ENCODE measurements around the gene HTR1D.
"Not testable (repeated sequence)": the region's sequence is repeated elsewhere in the genome, so short reads cannot be mapped to it uniquely, and the experiment has no call there.

The HTR1D gene, protein sequence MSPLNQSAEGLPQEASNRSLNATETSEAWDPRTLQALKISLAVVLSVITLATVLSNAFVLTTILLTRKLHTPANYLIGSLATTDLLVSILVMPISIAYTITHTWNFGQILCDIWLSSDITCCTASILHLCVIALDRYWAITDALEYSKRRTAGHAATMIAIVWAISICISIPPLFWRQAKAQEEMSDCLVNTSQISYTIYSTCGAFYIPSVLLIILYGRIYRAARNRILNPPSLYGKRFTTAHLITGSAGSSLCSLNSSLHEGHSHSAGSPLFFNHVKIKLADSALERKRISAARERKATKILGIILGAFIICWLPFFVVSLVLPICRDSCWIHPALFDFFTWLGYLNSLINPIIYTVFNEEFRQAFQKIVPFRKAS

DNA sequence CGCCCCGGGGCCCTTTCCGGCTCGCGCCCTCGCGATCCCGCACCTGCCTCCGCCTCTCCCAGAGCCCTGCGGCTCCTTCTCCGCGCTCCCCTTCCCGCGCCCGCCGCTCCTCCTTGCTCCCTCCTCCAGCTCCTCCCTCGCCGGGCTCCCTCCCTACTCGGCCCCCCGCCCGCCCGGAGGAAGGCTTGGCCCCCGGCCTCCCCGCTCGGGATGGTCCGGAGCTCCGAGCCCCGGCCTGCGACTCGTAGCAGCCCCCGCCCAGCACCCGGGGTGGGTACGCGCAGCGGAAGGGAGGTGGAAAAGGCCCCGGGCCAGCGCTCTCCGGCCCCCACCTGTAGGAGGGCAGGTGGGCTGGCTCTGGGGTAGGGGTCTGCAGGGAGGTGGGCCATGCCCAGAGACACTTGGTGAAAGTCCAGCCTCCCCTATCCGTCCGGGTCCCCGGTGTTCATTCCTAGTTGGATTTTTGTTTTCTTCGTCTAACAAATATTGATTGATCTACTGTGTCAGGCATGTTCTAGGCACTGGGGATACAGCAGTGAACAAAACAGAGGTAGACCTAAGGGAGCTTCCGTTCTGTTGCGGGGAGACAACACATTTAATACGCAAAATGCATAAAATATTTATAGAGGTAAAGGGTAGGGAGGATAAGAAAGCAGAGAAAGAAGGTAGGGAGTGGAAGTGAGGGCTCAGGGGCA is at the start of gene HTR1D:
HTR1D (minus strand) TSS at position 82 of the 695 bp plus-strand sequence. CDS start 23,283 bp downstream, outside the sequence.
- DNase-seq (ENCODE audit: low read depth in 2 of 2) = no peak

- no peak for DNase-seq (ENCODE audit: low read depth in 2 of 2)
Observed at GRCh38 chr1:23263380-23263887, 46.1 kb upstream of the HTR1D start.

GRCh38 chr1:23258082-23258481 is 40.8 kb upstream of the HTR1D start:
- DNase-seq (ENCODE audit: low read depth in 2 of 2) = not testable (repeated sequence)

GRCh38 chr1:23257371-23257770 is 40.1 kb upstream of the HTR1D start:
- DNase-seq (ENCODE audit: low read depth in 2 of 2) = not testable (repeated sequence)

DNA sequence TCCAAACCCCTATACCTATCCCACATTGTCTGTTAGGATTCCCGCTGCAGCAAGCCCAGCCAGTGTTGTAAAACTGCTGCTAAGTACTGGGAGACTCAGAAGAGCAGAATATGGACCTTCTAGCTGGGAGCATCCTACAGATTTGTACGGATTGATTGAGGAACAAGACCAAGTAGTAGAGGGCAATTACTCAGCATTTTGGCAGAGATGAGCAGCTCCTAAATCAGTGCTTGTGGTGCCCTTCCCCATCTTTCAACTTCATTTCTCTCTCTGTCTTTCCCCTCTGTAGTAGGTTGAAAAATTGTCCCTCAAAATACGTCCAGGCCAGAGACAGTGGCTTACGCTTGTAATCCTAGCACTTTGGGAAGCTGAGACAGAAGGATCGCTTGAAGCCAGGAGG is 37.3 kb upstream of the HTR1D start:
- no peak for DNase-seq (ENCODE audit: low read depth in 2 of 2)

DNA sequence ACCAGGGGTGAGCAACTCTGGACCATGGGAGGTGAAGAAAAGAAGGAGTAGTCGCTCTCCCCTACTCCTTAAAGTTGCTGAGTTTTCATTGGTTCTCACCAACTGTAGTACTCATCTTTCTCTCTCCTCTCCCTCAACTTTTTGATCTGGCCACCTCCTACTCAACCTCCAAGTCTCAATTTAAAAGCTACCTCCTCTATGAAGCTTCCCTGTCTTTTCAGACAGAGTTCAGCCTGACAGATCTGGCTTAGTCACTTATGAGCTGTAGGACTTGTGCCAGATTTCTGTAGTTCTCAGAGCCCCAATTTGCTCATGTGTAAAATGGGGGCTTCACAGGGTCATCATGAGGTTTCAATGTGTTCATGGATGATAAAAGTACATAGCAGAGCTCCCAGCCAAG is 34.5 kb upstream of the HTR1D start:
- no peak for DNase-seq (ENCODE audit: low read depth in 2 of 2)

DNA sequence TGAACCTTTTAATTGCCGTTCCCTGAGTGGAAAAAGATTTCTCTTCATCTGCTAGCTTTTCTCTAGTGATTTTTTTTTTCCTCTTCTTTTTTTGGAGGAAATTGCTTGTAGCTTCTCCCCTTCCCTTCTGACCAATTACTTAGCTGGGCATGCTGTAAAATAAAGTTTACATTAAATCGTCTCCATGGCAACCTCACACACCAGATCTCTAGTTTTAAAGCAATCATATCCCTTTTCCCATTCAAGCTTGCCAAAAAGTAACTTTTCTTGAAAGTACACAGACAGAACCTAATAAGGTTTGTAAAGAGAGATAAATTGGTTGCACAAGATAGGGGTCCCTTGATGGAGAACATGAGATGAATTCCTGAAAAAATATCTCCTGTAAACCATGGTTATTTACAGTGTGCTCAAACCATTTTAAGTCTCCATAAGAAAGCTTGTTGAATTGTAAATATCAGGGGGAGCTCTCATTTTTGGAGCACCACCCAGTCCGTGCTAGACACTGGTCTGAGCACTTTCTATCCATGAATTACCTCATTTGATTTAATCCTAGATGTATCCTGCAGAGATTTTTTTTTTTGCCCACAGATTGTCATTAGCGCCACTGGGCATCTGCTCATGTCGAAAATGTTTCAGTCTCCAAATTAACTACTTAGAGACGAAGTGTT is 32.6 kb upstream of the HTR1D start:
- no peak for DNase-seq (ENCODE audit: low read depth in 2 of 2)

DNA sequence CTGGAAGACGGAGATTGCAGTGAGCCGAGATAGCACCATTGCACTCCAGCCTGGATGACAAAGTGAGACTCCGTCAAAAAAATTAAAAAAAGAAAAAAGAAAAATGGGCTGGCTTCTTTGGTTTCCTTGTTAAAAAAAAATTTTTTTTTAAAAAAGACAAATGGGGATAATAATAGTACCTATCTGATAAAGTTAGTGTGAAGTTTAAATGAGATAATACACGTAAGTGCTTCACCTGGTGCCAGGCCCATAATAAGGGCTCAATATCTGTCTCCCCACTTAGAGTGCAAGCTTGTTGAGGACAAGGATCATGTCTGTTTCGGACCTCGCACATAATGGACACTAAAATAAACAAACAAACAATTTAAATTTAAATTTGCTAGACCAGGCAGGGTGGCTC is 30.0 kb upstream of the HTR1D start:
- DNase-seq (ENCODE audit: low read depth in 2 of 2) = no peak

GRCh38 chr1:23246274-23246673 is 29.0 kb upstream of the HTR1D start:
- DNase-seq (ENCODE audit: low read depth in 2 of 2) = no peak

GRCh38 chr1:23244256-23244761 is 27.0 kb upstream of the HTR1D start:
- DNase-seq (ENCODE audit: low read depth in 2 of 2) = no peak

- no peak for DNase-seq (ENCODE audit: low read depth in 2 of 2)
Observed at GRCh38 chr1:23242414-23242813, 25.1 kb upstream of the HTR1D start.

DNA sequence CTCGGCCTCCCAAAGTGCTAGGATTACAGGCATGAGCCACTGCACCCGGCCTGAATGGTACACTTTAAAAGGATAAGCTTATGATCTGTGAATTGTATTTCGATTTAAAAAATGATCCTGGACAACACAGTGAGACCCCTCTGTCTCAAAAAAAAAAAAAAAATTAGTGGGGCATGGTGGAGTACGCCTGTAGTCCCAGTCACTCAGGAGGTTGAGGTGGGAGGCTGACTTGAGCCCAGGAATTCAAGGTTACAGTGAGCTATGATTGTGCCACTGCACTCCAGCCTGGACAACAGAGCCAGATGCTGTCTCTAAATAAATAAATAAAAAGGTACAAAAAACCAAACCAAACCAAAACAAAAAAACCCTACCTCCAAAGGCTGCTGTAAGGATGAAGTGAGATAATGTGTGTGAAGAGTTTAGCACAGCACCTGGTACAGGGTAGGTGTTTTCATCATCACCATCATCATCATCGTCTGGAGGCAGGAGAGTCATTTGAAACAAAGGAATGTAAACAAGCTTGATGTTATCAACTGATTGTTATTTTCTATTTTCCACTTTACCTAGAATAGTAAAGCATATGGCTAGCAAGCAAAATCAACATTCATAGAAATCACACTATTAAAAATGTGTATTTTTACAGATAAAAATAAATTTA is 22.5 kb upstream of the HTR1D start:
- no peak for DNase-seq (ENCODE audit: low read depth in 2 of 2)

- DNase-seq (ENCODE audit: low read depth in 2 of 2) = no peak
Observed at GRCh38 chr1:23238565-23238964, 21.3 kb upstream of the HTR1D start.

DNA sequence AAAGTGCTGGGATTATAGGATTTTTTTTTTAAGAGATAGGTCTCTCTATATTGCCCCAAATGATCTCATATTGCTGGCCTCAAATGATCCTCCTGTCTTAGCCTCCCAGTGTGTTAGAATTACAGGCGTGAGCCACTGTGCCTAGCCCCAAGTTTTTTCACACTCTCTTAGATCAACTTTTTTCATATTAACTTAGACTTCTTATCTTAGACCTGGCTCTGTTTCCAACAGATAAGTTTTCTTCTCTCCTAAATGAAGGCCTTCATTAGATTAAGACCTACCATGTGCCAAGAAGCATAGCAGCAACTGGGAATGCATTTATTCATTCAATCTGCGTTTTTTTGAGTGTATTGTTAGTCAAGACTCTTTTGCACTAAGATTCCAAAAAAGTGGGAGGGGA is 20.2 kb upstream of the HTR1D start:
- no peak for DNase-seq (ENCODE audit: low read depth in 2 of 2)

GRCh38 chr1:23227806-23228205 is 10.5 kb upstream of the HTR1D start:
- no peak for DNase-seq (ENCODE audit: low read depth in 2 of 2)

GRCh38 chr1:23224739-23225648 is 7.7 kb upstream of the HTR1D start:
- DNase-seq (ENCODE audit: low read depth in 2 of 2) = no peak

GRCh38 chr1:23223963-23224362 is 6.7 kb upstream of the HTR1D start:
- DNase-seq (ENCODE audit: low read depth in 2 of 2) = not testable (repeated sequence)

DNA sequence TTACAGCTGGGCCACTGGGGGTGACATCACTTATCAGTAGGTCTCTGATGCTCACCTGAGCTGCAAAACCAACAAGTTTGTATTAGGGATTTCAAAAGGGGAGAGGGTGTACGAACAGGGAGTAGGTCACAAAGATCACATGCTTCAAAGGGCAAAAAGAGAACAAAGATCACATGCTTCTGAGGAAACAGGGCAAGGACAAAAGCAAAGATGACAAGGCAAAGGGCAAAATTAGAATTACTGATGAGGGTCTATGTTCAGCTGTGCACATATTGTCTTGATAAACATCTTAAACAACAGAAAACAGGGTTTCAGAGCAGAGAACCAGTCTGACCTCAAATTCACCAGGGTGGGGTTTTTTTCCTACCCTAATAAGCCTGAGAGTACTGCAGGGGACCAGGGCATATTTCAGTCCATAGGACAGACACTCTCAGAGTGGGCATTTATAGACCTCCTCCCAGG is 6.2 kb upstream of the HTR1D start:
- not testable (repeated sequence) for DNase-seq (ENCODE audit: low read depth in 2 of 2)

DNA sequence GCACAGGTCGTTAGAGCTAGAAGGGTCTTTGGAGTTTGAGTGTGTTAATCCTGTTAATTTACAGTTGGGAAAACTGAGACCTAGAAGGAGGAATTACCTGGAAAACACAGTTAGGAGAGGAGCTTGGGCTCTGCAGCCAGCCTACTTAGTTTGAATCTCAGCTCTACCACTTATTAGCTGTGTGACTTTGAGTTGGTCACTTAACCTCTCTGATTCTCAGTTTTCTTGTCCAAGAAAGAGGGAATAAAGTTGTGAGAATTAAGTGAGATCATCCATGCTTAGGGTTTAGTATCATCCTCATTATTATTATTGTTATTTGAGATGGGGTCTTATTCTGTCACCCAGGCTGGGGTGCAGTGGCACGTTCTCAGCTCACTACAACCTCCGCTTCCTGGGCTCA is 5.4 kb upstream of the HTR1D start:
- DNase-seq (ENCODE audit: low read depth in 2 of 2) = no peak

GRCh38 chr1:23222331-23222730 is 5.0 kb upstream of the HTR1D start:
- no peak for DNase-seq (ENCODE audit: low read depth in 2 of 2)

- DNase-seq (ENCODE audit: low read depth in 2 of 2) = no peak
Observed at GRCh38 chr1:23221107-23221506, 3.8 kb upstream of the HTR1D start.

Measured in stimulated activated CD4-positive, alpha-beta T cell treated with anti-CD3 and anti-CD28 coated beads, Interleukin-1b, Interleukin-23, amount 100 ng/mL, for 1 hour (primary cell).